Measurements from ENCODE around the gene PMEPA1. TPM values are rescaled to one million over a fixed set of nuclear protein-coding genes. Genes with fewer than 3 reads are reported as not detected.

The PMEPA1 gene
- total and polyA plus RNA-seq, 2 experiments from 2014 or later, result 7.3 to 15.4 TPM

- no peaks in the 10 kb centered on the region; the same call in 1 of the 2 replicates for H3K36me3 ChIP-seq (ENCODE audit: insufficient read depth)
- ATAC-seq, result no peak
- TF ChIP-seq ZNF114 (CRISPR knock-in tag; IDR thresholded peaks at IDR 0.05), result no peak
- no peak for TF ChIP-seq REST (IDR thresholded peaks at IDR 0.05; ENCODE audit: unreplicated experiment)
- no peak for TF ChIP-seq JUNB (IDR thresholded peaks at IDR 0.05; ENCODE audit: unreplicated experiment)
- no peak for TF ChIP-seq EZH2 (IDR thresholded peaks at IDR 0.05; ENCODE audit: low read depth, unreplicated experiment)
- TF ChIP-seq ETS1 (IDR thresholded peaks at IDR 0.05), result no peak
- TF ChIP-seq EZH2phosphoT487 (IDR thresholded peaks at IDR 0.05; ENCODE audit: unreplicated experiment), result no peak
- no peak for TF ChIP-seq STAT1 (IDR thresholded peaks at IDR 0.05; ENCODE audit: unreplicated experiment)
- no peak for TF ChIP-seq ZNF462 (CRISPR knock-in tag; IDR thresholded peaks at IDR 0.05)
- no peak for TF ChIP-seq ZNF331 (CRISPR knock-in tag; IDR thresholded peaks at IDR 0.05; ENCODE audit: low read depth)
- TF ChIP-seq CTCF (conservative IDR thresholded peaks at IDR 0.05; ENCODE audit: low read depth in 2 of 2), result no peak
- TF ChIP-seq POLR2AphosphoS5 (IDR thresholded peaks at IDR 0.05; ENCODE audit: low read depth), result no peak
- TF ChIP-seq NANOG (IDR thresholded peaks at IDR 0.05; ENCODE audit: borderline replicate concordance), result no peak
- Mint-ChIP-seq H3K4me3 (no peak overlapping the region), H3K36me3 (ENCODE audit: low read depth) (peaks cover 28% of the 10 kb centered on the region), H3K4me1 (peaks cover 14% of the 10 kb centered on the region), H3K27ac (no peak overlapping the region), H3K27me3 (ENCODE audit: insufficient read depth, low read depth, poor library complexity) (no peaks in the 10 kb centered on the region), H3K9me3 (peaks cover 14% of the 10 kb centered on the region)
- no peaks in the 10 kb centered on the region for H3K27me3 ChIP-seq (ENCODE audit: insufficient read depth)
- H3K4me3 ChIP-seq, result no peak overlapping the region
- H3K79me2 ChIP-seq (replicated peaks; ENCODE audit: insufficient read depth), result 0 out of 2 replicates have a peak, but pooled peaks cover 5% of the 10 kb centered on the region
- no peaks in the 10 kb centered on the region; the same call in 1 of the 2 replicates for H3K4me1 ChIP-seq (ENCODE audit: insufficient read depth)
- H3K4me2 ChIP-seq, result no peak overlapping the region
- H3F3A ChIP-seq (replicated peaks; ENCODE audit: low read depth), result peaks cover 4% of the 10 kb centered on the region; the same call in 1 of the 2 replicates
- DNase-seq (ENCODE audit: low spot score), result no peak
- H4K20me1 ChIP-seq (replicated peaks; ENCODE audit: insufficient read depth), result no peaks in the 10 kb centered on the region; the same call in 1 of the 2 replicates
- H3K9me2 ChIP-seq (ENCODE audit: insufficient read depth), result no peaks in the 10 kb centered on the region
- no peak overlapping the region for H2AFZ ChIP-seq
- H3K27ac ChIP-seq (ENCODE audit: low read depth), result no peak overlapping the region
These were observed 59.5 kb downstream of the PMEPA1 start for GRCh38 chr20:57650266-57650665.

Measured in GM23338 (cell line).